ENCODE measurements around the gene DMRTC2.

DNA sequence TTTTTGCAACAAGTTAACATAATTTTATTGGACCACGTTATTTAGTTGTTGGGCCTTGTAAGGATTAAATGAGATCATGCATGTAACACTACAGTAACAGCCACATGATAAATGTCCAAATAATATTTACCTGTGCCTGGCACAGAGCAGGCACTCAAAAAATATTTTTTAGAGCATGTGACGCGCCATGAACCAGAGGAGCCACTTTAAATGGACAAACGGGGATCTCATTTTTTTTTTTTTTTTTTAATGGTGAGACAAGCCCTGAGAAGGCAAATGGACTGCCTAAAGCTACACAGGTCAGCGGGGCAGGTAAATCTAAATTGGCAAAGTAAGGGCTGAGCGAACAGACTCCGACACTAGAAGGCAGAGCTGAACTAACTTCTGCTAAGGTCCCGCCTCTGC is 14.4 kb downstream of the DMRTC2 start:
- TF ChIP-seq POLR2AphosphoS5 (IDR thresholded peaks at IDR 0.05) (no peak), POLR2A (IDR thresholded peaks at IDR 0.05) (no peak), EP300 (IDR thresholded peaks at IDR 0.05) (no peak)
- TF ChIP-seq, protein P1, sequence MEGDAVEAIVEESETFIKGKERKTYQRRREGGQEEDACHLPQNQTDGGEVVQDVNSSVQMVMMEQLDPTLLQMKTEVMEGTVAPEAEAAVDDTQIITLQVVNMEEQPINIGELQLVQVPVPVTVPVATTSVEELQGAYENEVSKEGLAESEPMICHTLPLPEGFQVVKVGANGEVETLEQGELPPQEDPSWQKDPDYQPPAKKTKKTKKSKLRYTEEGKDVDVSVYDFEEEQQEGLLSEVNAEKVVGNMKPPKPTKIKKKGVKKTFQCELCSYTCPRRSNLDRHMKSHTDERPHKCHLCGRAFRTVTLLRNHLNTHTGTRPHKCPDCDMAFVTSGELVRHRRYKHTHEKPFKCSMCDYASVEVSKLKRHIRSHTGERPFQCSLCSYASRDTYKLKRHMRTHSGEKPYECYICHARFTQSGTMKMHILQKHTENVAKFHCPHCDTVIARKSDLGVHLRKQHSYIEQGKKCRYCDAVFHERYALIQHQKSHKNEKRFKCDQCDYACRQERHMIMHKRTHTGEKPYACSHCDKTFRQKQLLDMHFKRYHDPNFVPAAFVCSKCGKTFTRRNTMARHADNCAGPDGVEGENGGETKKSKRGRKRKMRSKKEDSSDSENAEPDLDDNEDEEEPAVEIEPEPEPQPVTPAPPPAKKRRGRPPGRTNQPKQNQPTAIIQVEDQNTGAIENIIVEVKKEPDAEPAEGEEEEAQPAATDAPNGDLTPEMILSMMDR (IDR thresholded peaks at IDR 0.05): no peak
